Measurements from ENCODE around the gene ADAM12.

ADAM12 gene

DNA sequence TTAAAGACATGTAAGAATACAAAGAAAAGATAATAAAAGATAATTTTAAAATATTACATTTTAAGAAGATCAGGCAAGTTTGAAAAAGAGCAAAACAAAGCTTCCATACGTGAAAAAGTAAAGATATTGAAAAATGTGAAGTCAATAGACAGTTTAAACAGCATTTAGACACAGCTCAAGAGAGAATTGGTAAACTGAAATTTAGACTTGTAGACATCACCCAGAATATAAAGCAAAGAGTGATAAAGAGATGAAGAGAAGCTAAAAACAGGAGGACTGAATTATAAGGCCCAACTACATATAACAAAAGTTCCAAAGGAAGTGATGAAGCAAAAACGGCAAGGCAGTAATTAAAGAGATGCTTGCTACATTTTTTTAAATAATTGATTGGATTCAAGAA lies 13.8 kb downstream of the ADAM12 start:
- no peak overlapping the region for H3K27ac ChIP-seq
- TF ChIP-seq, protein P1, sequence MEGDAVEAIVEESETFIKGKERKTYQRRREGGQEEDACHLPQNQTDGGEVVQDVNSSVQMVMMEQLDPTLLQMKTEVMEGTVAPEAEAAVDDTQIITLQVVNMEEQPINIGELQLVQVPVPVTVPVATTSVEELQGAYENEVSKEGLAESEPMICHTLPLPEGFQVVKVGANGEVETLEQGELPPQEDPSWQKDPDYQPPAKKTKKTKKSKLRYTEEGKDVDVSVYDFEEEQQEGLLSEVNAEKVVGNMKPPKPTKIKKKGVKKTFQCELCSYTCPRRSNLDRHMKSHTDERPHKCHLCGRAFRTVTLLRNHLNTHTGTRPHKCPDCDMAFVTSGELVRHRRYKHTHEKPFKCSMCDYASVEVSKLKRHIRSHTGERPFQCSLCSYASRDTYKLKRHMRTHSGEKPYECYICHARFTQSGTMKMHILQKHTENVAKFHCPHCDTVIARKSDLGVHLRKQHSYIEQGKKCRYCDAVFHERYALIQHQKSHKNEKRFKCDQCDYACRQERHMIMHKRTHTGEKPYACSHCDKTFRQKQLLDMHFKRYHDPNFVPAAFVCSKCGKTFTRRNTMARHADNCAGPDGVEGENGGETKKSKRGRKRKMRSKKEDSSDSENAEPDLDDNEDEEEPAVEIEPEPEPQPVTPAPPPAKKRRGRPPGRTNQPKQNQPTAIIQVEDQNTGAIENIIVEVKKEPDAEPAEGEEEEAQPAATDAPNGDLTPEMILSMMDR (IDR thresholded peaks at IDR 0.05), result no peak
- H3K4me3 ChIP-seq, result no peak overlapping the region
- DNase-seq (ENCODE audit: low spot score), result no peak

DNA sequence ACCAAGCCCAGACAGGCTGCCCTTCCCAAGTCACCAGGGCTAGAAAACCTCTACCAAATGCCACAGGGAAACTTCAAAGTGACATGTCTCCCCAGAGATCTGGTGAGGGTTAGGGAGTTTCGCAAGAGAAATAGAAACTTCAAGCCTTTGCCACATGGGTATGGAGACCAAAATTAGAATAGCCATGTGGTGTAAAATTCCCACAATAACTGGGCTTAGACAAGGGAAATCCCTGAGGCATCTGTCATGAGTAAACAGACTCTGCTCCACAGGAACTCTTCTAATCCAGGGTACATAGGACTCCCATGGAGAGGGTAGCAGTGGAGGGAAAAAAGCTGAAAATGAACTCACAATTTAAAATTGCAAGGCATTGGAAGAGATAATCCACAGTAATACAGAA lies 14.3 kb downstream of the ADAM12 start:
- H3K27ac ChIP-seq, result no peak overlapping the region
- no peak for DNase-seq (ENCODE audit: low spot score)
- TF ChIP-seq, protein P1 (IDR thresholded peaks at IDR 0.05), result no peak
- no peak overlapping the region for H3K4me3 ChIP-seq

DNA sequence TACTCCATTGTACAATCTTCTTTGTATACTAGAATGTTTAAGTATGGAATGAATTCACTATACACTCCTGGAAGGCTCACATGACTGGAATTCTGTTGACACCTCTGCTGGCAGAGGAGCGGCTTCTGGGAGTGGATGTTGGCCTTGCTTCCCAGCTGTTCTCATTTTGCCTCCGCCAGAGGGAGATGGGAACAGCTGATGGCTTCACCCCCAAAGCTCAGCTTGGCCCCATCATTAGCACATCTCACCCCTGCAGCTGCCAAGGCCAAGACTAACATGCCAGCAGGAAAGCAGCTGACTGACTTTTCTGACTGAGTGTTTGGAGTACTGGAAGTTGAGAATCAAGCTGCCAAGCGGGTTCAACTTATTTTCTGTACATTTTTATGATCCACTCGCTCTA lies 15.1 kb downstream of the ADAM12 start:
- Histone ChIP-seq H3K4me3 (no peak overlapping the region), H3K27ac (no peak overlapping the region)
- no peak for DNase-seq (ENCODE audit: low spot score)
- TF ChIP-seq, protein P1 (IDR thresholded peaks at IDR 0.05), result no peak

DNA sequence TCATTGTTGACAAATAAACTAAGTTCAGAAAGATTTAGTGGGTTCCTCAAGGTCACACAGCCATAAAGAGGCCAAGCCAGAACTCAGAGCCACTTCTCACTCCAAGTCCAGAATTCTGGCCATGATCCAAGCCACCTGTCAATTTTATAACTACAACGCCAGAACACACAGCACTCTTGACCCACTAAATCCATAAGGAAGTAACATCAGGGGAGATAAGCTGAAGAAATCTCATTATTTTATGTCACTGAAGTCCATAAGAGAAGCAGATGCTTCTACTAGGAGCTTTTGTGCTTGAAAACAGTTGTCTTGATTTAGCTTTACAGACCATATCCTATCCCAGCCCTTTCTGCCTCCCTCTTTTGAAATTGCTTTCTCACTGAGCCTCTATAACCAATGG lies 15.9 kb downstream of the ADAM12 start:
- H3K27ac ChIP-seq, result no peak overlapping the region
- H3K4me3 ChIP-seq, result no peak overlapping the region
- DNase-seq (ENCODE audit: low spot score), result no peak
- TF ChIP-seq, protein P1 (IDR thresholded peaks at IDR 0.05), result no peak

DNA sequence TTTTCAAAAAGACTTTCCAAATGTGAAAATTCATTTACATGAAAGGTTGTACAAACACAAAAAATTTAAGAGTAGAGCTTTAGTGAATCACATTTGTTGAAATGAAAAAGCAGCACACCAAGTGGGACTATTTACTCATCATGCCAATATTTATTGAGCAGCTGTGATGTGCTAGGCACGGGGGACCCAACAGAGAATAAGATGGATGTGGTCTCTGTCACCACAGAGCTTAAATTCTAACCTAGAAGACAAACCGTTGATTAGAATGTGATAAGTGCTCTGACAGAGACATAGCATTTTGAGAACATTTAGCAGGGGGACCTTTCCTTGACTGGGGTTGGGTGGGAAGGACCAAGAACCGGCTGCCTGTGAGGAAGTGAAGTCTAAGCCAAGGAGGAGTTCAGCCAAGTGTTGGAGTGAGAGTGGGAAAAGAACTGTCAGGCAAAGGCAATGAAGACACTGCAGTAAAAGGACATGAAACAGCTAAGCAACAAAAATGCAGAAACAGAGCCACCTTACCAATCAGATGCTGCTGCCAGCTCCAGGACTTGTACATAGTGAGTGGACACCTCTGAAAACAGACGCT lies 19.1 kb downstream of the ADAM12 start:
- TF ChIP-seq, protein P1 (IDR thresholded peaks at IDR 0.05), result no peak
- Histone ChIP-seq H3K4me3 (no peak overlapping the region), H3K27ac (no peak overlapping the region)
- DNase-seq (ENCODE audit: low spot score), result no peak

DNA sequence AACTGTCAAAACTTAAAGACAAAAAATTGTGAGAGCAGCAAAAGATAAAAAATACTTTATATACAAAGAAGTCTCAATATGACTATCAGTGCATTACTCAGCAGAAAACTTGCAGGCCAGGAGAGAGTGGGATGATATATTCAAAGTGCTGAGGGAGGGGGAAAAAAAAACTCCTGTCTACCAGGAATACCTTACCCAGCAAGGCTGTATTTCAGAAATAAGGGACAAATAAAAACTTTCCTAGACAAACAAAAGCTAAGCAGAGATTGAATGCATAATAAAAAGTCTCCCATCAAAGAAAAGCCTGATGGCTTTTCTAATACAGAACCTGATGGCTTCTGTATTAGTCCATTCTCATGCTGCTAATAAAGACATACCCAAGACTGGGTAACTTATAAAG lies 31.1 kb downstream of the ADAM12 start:
- Histone ChIP-seq H3K4me3 (no peak overlapping the region), H3K27ac (no peak overlapping the region)
- TF ChIP-seq, protein P1 (IDR thresholded peaks at IDR 0.05), result no peak
- no peak for DNase-seq (ENCODE audit: low spot score)

DNA sequence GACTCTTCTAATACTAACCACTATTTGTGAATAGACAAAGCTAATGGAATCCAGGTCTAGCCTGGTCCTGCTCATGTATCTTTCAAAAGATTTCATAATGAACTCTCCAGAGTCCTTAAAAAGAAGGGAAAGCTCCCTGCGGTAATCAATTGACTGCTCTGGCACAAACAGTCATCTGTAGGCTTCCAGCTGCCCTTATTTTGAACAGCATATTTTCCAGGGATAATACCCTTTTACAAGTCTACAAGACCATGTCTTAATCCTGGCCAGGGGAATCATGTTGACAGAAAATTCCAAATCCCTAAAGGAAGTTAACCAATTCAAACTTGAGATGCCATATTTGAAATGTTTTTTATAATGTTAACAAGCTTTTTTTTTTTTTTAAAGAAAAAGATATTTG lies 34.6 kb downstream of the ADAM12 start:
- no peak for DNase-seq (ENCODE audit: low spot score)

More for the DNA sequence above, 34.6 kb downstream of the ADAM12 start:
- no peak overlapping the region for H3K27ac ChIP-seq
- H3K4me3 ChIP-seq, result no peak overlapping the region
- TF ChIP-seq, protein P1 (IDR thresholded peaks at IDR 0.05), result no peak

Data from coronary artery (tissue), 2 donors.